Forelimb muscle (tissue), 1 donor: ENCODE measurements around the gene TTF2. TPM values are rescaled to one million over a fixed set of nuclear protein-coding genes. Genes with fewer than 3 reads are reported as not detected.
A peak's percentile ranks its signal among the peaks of the same experiment; 100 is the strongest.

Experiments
- DNase-seq: peaks from one replicate; pipeline ENCODE4 v3.0.0-alpha.2; 2013; ENCODE audit warnings: low read depth
- polyA plus RNA-seq: library from polyadenylated mRNA; unstranded; fragments of 120-200 nt; gene quantifications from one replicate; pipeline ENCODE4 v1.2.1, GENCODE V29; 2013; ENCODE audit not compliant: insufficient read length

The TTF2 gene
- polyA plus RNA-seq, 1 donor, result 13.2 TPM

- DNase-seq, result no peak
Measured at GRCh38 chr1:117120774-117121588, 60.9 kb downstream of the TTF2 start.

GRCh38 chr1:117121589-117122329, 61.6 kb downstream of the TTF2 start, which contains the start of gene TRIM45:
TRIM45 (minus strand) TSS chr1:117121749; CDS start chr1:117121201, 548 bp downstream.
- peak; percentile 92 for DNase-seq

GRCh38 chr1:117122330-117123025, 62.4 kb downstream of the TTF2 start:
- DNase-seq, result no peak

- DNase-seq, result no peak
Measured at GRCh38 chr1:117123274-117123673, 63.1 kb downstream of the TTF2 start.

GRCh38 chr1:117124661-117125060, 64.5 kb downstream of the TTF2 start:
- no peak for DNase-seq

GRCh38 chr1:117127795-117128194, 67.7 kb downstream of the TTF2 start:
- no peak for DNase-seq

GRCh38 chr1:117128323-117129079, 68.4 kb downstream of the TTF2 start:
- no peak for DNase-seq

- no peak for DNase-seq
Measured at GRCh38 chr1:117130526-117130925, 70.4 kb downstream of the TTF2 start.

GRCh38 chr1:117135329-117135728, 75.2 kb downstream of the TTF2 start:
- DNase-seq, result no peak

GRCh38 chr1:117136749-117137148, 76.6 kb downstream of the TTF2 start:
- DNase-seq, result no peak

- no peak for DNase-seq
Measured at GRCh38 chr1:117137281-117137855, 77.2 kb downstream of the TTF2 start.

GRCh38 chr1:117138106-117138505, 78.0 kb downstream of the TTF2 start:
- no peak for DNase-seq

GRCh38 chr1:117138561-117138960, 78.4 kb downstream of the TTF2 start:
- DNase-seq, result no peak

GRCh38 chr1:117142200-117142599, 82.1 kb downstream of the TTF2 start:
- no peak for DNase-seq

GRCh38 chr1:117143172-117143571, 83.0 kb downstream of the TTF2 start:
- no peak for DNase-seq

- no peak for DNase-seq
Measured at GRCh38 chr1:117143871-117144270, 83.7 kb downstream of the TTF2 start.

GRCh38 chr1:117146072-117146471, 85.9 kb downstream of the TTF2 start:
- DNase-seq, result no peak

- no peak for DNase-seq
Measured at GRCh38 chr1:117146575-117147340, 86.6 kb downstream of the TTF2 start.

GRCh38 chr1:117147341-117147831, 87.3 kb downstream of the TTF2 start:
- no peak for DNase-seq
